Esophagus squamous epithelium (tissue), 5 donors: ENCODE measurements around the gene PRPF40B. TPM values are rescaled to one million over a fixed set of nuclear protein-coding genes. Genes with fewer than 3 reads are reported as not detected.
A peak's percentile ranks its signal among the peaks of the same experiment; 100 is the strongest.

ENCODE experiments used
- DNase-seq: peaks from one replicate; lab custom pipeline; 2025; lab: John Stamatoyannopoulos, UW
- H3K27ac ChIP-seq, 4 donors: fragments of 200-600 bp; sonication (generic); one replicate each; pipeline ENCODE4 v1.5.1; 2016 to 2019; ENCODE audit warnings: mild to moderate bottlenecking in 1 of 4
- H3K27me3 ChIP-seq, 4 donors: fragments of 200-600 bp; sonication (generic); 1 replicate in 3 of 4; 2 replicates in 1 of 4; pipeline versions ENCODE4 v1.5.1 to v1.6.0; 2017 to 2021; ENCODE audit warnings: antibody characterized with exemption in 1 of 4
- H3K36me3 ChIP-seq, 3 donors: fragments of 200-600 bp; sonication (generic); one replicate each; pipeline ENCODE4 v1.5.1; 2016 to 2019
- H3K4me1 ChIP-seq, 3 donors: fragments of 200-600 bp; sonication (generic); one replicate each; pipeline ENCODE4 v1.5.1; 2017 to 2019
- H3K4me3 ChIP-seq, 4 donors: fragments of 200-600 bp; sonication (generic); 1 replicate in 3 of 4; 2 replicates in 1 of 4; pipeline ENCODE4 v1.5.1; 2016 to 2019; ENCODE audit warnings: mild to moderate bottlenecking in 2 of 4, moderate library complexity in 1 of 4
- H3K9me3 ChIP-seq, 3 donors: fragments of 200-600 bp; sonication (generic); one replicate each; pipeline ENCODE4 v1.5.1; 2016 to 2019
- POLR2A ChIP-seq, 4 donors: fragments of 450-650 bp; IDR thresholded peaks; one replicate each; pipeline ENCODE4 v1.6.1; 2017; ENCODE audit warnings: antibody characterized with exemption in 4 of 4, mild to moderate bottlenecking in 4 of 4, moderate library complexity in 3 of 4
- WGBS, 2 donors: methylation state at CpG; one replicate each; pipeline ENCODE4 v1.1.5; 2018; 5-methylcytosine and 5-hydroxymethylcytosine counted together
- intact Hi-C: fragments of 100-400 bp; cut with DNase I; formaldehyde crosslinking; loops from one replicate; pipeline ENCODE4 v1.15.0; 2022
- total RNA-seq, 4 donors: library from RNA; depleted of rRNA; stranded (reverse); fragments of >200 nt; gene quantifications; one replicate each; pipeline ENCODE4 v1.1.0, GENCODE V29; 2016
- TF ChIP-seq, protein P1 (sequence below), 6 experiments: fragments of 450-650 bp in 4 of 6; fragments of 200-600 bp in 2 of 6; sonication (generic) in 2 of 6; IDR thresholded peaks; one replicate each; pipeline ENCODE4 v1.5.1; 2016 to 2019; ENCODE audit warnings: antibody characterized with exemption in 6 of 6, mild to moderate bottlenecking in 4 of 6, moderate library complexity in 4 of 6
- donor health status: DM: yes; HTN: yes; CAD: no.

The PRPF40B gene
- 10 to 100 TPM in 2 of 4 donors, 1 to 10 TPM in 2; 5.2 to 14.5 (median 10.2) TPM for total RNA-seq

DNA sequence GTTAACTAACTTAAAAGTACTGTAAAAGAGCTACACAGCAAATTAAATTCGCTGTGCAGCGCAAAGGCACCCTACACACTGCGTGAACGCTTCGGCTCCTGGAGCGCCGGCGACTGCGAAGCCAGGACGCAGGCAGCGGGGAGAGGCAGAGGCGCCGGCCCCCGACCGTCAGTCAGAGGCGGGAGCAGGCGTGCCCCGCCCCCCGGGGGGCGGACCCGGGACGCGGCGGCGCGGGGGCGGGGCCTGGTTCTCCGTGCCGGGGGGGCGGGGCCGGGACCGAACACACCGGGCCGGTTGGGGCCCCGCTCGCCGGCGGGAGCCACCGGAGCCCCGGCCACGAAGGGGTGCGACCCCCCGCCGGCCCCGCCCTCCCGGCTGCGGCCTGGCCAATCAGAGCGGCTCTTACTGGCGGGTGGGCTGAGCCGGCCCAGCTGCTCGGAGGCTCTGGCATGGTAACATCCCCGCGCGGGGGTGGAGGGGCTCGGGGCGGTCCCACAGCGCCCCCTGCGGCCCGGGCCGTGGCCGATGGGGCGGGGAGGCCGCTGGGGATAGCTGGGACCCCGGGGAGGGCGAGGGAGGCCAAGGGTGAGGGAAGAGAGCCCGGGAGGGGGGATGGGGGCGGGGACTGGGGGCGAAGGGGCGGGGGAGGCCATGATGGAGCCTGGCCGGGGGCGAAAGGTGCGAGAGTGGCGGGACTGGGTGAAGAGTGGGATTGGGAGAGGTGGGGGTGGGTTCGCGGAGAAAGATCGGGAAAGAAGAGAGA, at the start of gene PRPF40B:
TSS of gene PRPF40B (plus strand) at position 420 of the 763 bp plus-strand sequence. CDS start at position 450, 30 bp downstream.
- TF ChIP-seq, protein P1, sequence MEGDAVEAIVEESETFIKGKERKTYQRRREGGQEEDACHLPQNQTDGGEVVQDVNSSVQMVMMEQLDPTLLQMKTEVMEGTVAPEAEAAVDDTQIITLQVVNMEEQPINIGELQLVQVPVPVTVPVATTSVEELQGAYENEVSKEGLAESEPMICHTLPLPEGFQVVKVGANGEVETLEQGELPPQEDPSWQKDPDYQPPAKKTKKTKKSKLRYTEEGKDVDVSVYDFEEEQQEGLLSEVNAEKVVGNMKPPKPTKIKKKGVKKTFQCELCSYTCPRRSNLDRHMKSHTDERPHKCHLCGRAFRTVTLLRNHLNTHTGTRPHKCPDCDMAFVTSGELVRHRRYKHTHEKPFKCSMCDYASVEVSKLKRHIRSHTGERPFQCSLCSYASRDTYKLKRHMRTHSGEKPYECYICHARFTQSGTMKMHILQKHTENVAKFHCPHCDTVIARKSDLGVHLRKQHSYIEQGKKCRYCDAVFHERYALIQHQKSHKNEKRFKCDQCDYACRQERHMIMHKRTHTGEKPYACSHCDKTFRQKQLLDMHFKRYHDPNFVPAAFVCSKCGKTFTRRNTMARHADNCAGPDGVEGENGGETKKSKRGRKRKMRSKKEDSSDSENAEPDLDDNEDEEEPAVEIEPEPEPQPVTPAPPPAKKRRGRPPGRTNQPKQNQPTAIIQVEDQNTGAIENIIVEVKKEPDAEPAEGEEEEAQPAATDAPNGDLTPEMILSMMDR (IDR thresholded peaks at IDR 0.05), result peak in 5 of 6 experiments; percentile 38 to 53 (median 42)
- peak in 3 of 4 donors; percentile 35 to 86 (median 79) for TF ChIP-seq POLR2A (IDR thresholded peaks at IDR 0.05)
- DNase-seq, result peak; percentile 57
- Histone ChIP-seq H3K9me3 (no peaks in the 10 kb centered on the region), H3K27ac (peak within 1 kb of the TSS; percentile 70 to 92 (median 88)), H3K36me3 (no peaks in the 10 kb centered on the region), H3K4me1 (peaks cover 11 to 58% (median 26%) of the 10 kb centered on the region in 3 donors), H3K4me3 (peak within 1 kb of the TSS; percentile 47 to 72 (median 60)), H3K27me3 (no peaks in the 10 kb centered on the region)
- WGBS, 2 donors, result 4 to 8% methylated on average over 5 to 7 of the region's 76 CpGs
- intact Hi-C loops, result no loop called here

DNA sequence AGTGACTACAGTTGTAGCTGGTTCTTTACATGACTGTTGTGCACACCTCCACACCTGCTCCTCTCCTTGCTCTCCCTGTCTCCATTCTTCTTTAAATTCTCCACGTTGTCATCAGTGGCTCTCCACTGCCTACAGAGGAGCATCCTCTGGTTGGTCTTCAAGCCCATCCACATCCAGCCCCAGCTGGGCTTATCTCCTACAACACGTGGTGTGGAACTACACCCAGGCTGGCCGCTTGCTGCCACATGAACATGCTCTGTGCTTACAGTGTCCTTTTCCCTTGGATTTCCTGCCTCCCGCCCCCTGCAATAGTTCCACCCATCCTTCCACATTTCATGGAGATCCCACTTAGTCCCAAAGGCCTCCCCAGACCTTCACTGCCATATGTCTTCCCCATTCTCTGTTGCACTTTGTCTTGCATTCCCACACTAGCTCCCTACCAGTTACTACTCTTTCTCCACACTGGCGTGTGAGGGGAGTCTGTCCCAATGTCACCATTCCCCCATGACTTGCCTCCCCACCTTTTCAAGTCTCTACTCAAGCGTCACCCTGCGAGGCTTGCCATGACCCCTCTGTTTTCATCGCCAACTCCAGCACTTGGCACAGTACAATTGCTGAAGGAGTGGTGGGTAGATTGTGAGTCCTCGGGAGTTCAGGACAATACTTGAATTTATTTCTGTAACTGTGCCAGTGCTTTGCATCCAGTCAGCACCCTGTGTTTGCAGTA, 45.6 kb upstream of the PRPF40B start:
- TF ChIP-seq POLR2A (IDR thresholded peaks at IDR 0.05), result no peak
- TF ChIP-seq, protein P1 (IDR thresholded peaks at IDR 0.05), result no peak
- H3K4me1 ChIP-seq, result peaks cover 0 to 14% (median 8%) of the 10 kb centered on the region in 3 donors
- WGBS, 2 donors, result 81 to 83% methylated on average over 9 of the region's 9 CpGs
- H3K9me3 ChIP-seq, result no peaks in the 10 kb centered on the region
- intact Hi-C loops, result no loop called here
- no peak for DNase-seq
- H3K27me3 ChIP-seq, result no peaks in the 10 kb centered on the region
- peaks cover 0 to 35% (median 0%) of the 10 kb centered on the region in 3 donors for H3K36me3 ChIP-seq
- no peak overlapping the region for H3K4me3 ChIP-seq
- no peak overlapping the region for H3K27ac ChIP-seq

GRCh38 chr12:49578471-49579112, 44.8 kb upstream of the PRPF40B start:
- Histone ChIP-seq H3K27ac (no peak overlapping the region), H3K9me3 (no peaks in the 10 kb centered on the region), H3K4me1 (peaks cover 0 to 23% (median 9%) of the 10 kb centered on the region in 3 donors), H3K36me3 (peaks cover 0 to 35% (median 0%) of the 10 kb centered on the region in 3 donors), H3K27me3 (no peaks in the 10 kb centered on the region), H3K4me3 (no peak overlapping the region)
- TF ChIP-seq, protein P1 (IDR thresholded peaks at IDR 0.05), result no peak
- no peak for TF ChIP-seq POLR2A (IDR thresholded peaks at IDR 0.05)
- WGBS, 2 donors, result 67 to 80% methylated on average over 10 to 12 of the region's 13 CpGs
- no peak for DNase-seq
- intact Hi-C loops, result no loop called here

GRCh38 chr12:49580572-49581535, 42.5 kb upstream of the PRPF40B start:
- no peak overlapping the region for H3K27ac ChIP-seq
- no peaks in the 10 kb centered on the region for H3K9me3 ChIP-seq
- no peak overlapping the region for H3K4me3 ChIP-seq
- intact Hi-C loops, result no loop called here
- no peaks in the 10 kb centered on the region for H3K27me3 ChIP-seq
- DNase-seq, result no peak
- H3K36me3 ChIP-seq, result peaks cover 0 to 27% (median 5%) of the 10 kb centered on the region in 3 donors
- peaks cover 0 to 27% (median 9%) of the 10 kb centered on the region in 3 donors for H3K4me1 ChIP-seq
- WGBS, 2 donors, result 0 to 42% methylated on average over 2 to 3 of the region's 8 CpGs
- no peak for TF ChIP-seq POLR2A (IDR thresholded peaks at IDR 0.05)
- TF ChIP-seq, protein P1 (IDR thresholded peaks at IDR 0.05), result peak; percentile 26 to 79 (median 67)
